GOT3 (cell line): Measurements from ENCODE around the gene IFT25.

ENCODE experiments used
- DNase-seq: peaks from one replicate; lab custom pipeline; 2025; ENCODE audit warnings: mixed read lengths; lab: John Stamatoyannopoulos, UW

The IFT25 gene

DNA sequence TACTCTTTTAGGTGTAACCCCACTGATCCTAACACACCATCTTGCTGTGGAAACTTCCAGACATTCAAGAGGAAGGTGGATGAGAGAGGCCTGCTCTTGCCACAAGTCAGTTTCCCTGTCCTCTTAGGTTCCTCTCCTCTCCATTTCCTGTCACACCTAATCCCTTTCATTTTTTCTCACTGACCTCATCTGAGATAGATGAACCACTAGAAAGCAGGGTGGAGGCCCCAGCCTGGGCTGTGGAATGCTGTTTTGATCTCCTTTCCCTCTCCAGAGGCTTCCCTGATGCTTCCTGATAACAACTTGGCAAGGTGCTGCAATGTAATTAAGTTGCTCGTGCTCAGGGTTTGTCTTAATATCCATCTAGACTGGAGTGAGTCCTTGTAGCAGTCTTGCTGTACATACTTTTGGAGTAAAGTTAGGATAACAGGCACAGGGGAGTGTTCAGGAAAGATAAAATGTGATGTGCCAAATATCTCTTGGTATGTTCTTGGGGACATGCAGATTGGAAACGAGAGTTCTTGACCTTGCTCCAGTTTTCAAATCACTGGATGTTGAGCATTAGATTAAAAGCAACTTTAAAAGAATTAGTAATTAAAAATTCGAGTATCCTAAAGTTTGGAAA lies 11.8 kb upstream of the IFT25 start:
- DNase-seq, result no peak

GRCh38 chr1:53956308-53957168 lies 11.0 kb upstream of the IFT25 start:
- no peak for DNase-seq

DNA sequence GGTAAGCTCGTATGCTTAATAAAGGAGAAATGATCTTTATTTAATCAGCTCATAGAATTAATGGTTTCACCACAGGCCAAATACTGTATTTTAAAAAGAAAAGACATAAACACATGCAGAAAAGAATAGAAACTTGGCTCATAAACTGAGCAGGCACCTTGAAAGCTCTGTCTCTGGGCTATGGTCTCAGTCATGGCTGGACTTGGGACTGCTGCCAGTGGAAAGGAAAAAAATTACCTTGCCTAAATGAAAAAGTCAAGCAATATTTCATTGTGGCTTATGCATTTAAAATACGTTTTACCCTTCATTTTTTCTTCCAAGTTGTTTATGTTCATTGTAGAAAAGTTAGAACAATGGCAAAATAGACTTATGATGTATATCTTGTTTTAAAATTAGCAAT lies 8.6 kb upstream of the IFT25 start:
- no peak for DNase-seq

DNA sequence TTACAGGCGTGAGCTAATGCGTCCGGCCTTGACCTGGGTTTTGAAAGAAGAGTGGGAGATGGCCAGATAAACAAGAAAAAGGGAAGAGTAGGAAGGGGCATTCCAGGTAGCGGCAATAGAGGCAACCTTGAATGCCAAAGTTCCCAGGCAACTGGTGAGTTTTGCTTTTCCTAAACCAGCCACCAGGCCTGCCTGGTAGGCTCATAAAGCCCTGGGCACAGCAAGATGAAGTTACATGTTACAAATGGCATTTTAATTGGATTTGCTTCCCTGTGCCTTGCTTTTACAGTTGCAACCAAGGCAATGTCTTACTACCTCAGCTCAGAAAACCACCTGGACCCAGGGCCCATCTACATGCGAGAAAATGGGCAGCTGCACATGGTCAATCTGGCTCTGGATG lies 6.2 kb upstream of the IFT25 start:
- DNase-seq, result no peak

GRCh38 chr1:53949023-53949990 lies 3.8 kb upstream of the IFT25 start:
- DNase-seq, result no peak

DNA sequence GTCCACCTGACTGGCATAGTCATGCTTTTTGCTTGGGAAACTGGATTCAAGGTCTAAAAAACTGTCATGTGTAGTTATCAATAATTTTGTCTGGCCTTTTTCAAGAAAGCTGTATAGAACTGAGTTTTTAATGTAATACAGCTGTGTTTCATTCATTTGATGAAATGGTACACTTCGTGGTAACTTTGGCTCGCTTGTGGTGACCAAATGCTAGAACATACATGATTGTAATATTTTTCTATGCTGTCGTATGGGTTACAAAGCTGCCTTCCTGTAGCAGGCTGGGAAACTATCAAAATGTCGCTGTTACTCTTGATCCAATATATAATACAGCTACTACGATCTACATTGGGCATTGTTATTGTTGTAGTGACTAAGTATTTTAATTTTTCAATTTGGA lies 2.8 kb upstream of the IFT25 start:
- no peak for DNase-seq

GRCh38 chr1:53947172-53947907 lies 1.8 kb upstream of the IFT25 start:
- no peak for DNase-seq

DNA sequence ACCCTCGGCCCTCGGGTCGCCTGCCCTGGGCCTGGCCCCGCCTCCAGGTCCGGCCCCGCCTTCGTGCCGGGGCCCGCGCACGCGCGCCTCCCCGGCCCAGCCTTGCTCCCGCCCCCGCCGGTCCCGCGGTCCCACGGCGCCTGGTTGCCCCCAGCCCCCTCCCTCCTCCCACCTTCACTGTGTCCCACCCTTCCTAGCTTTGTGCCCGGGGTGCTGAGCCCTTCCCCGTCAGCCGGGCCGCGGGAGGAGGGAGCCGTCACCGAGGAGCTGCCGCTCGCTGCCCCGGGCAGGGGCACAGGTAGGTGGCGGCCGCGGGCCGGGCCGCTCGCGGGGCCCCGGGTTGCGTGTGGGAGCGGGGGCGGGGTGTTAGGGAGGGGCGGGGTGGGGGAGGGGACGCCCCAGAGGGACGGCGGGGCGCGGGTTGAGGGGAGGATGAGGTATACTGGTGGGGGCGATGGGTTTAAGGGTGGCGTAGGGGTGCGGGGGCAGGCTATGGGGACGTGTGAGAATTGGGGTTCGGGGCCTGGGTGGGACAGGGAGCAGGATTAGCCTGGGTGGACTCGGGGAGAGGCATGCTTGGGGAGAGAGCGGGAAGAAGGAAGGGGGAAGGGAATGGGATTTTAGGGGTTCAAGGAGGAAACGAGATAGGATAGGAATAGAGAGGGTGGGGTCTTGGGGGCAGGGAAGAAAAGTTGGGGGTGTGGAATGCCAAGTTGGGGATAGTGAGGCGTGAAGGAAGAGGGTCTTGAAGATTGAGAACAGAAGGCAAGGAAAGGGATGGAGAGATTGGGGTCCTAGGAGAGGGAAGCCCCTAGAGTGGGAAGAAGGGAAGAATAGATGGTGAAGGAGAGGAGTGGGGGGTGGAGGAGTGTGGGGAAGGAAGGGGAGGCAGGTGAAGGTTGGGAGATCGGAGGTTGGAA lies 1.0 kb upstream of the IFT25 start, which contains the start of gene LRRC42:
Gene LRRC42, plus strand, starts transcription at position 99 of the 920 bp plus-strand sequence. CDS start 5,650 bp downstream, outside the sequence.
- DNase-seq, result no peak

DNA sequence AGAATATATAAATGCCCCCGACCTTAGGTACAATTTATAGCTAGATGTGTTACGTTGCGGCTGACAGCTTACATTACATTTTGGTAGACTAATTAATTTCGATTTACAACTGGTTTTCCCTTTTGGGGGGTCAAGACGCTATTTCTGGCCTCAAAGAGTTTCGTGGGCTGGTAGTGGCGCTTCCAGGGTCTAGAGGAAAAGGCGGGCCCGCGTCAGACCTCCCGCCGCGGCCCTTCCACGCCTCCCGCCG lies 391 bp downstream of the IFT25 start:
- DNase-seq, result no peak

DNA sequence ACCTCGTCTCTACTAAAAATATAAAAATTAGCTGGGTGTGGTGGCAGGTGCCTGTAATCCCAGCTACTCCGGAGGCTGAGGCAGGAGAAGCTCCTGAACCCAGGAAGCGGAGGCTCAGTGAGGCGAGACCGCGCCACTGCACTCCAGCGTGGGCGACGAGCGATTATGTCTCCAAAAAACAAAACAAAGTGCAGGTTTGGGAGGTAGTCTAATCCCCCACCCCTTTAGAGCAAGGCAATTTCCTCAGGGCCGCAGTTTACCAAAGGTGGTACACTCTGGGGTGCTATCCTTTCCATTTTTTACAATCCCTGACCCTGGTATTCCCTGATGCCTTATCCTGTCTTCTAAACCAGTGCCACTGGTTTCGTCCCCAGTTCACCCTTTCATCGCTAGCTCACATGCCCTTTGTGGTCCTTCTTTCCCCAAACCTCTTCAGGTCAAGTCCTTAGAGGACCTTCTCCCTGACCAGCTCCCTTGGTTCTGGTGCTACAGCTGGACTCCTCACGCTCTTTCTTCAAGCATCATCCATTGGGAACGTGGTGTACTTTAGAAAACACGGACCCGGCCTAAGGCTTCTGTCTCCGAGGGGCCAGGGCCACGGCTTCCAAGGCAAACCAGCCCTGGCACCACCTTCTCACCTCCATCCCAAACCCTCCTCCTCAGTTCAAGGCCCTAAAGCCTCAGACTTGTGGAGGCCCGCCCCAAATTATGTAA lies 873 bp downstream of the IFT25 start:
- DNase-seq, result no peak

GRCh38 chr1:53943490-53944043 lies 1.9 kb downstream of the IFT25 start:
- DNase-seq, result no peak

- no peak for DNase-seq
These were observed 2.4 kb downstream of the IFT25 start for GRCh38 chr1:53943090-53943489.

DNA sequence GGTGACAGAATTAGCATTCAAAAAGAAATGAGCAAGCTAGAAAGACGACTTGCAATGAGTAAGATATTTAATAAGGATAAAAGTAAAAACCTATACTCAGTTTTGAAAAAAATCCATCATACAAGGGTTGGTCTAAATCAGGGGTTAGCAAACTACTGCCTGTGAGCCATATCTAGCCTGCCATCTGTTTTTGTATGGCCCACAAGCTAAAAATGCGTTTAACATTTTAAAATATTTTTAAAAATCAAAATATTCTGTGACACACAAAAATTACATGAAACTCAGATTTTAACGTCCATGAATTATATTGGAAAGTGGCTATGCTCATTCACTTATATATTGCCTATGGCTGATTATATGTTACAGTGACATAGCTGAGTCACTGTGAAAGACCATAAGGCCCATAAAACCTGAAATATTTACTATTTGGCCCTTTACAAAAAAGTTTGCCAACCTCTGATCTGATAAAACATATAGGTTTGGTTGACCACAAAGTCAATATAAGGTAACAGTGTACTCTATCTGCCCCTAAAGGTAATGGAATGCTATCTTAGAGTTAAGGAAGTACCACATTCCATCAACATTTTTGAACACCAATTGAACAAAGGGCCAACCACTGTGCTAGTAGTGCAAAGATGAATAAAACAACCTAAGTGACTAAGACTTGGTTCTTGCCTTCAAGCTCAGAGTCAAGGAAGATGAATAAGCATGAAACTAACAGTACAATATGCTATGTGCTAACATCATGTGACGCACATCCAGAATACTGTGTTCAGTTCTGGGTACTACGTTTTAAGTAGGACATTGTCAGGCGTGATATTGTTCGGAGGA lies 3.2 kb downstream of the IFT25 start:
- no peak for DNase-seq

- no peak for DNase-seq
These were observed 7.2 kb downstream of the IFT25 start for GRCh38 chr1:53938136-53938830.

DNA sequence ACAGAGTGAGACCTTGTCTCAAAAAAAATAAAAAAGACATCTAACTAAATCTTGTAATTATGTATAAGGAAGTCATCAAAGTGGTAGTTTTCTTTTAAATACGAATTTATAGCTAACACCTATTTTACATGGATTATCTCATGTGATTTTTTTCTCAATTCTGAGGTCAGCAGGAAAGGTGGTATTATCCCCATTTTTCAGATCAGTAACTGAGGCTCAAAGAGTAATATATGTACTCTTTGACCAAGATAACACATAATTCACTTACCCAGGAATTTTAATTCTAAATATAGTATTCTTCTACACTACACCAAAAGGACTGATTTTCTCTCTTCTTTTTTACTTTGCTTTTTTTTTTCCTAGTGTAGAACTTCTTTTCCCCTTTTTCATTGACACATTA lies 9.1 kb downstream of the IFT25 start:
- DNase-seq, result no peak

- no peak for DNase-seq
These were observed 11.2 kb downstream of the IFT25 start for GRCh38 chr1:53934170-53934765.

DNA sequence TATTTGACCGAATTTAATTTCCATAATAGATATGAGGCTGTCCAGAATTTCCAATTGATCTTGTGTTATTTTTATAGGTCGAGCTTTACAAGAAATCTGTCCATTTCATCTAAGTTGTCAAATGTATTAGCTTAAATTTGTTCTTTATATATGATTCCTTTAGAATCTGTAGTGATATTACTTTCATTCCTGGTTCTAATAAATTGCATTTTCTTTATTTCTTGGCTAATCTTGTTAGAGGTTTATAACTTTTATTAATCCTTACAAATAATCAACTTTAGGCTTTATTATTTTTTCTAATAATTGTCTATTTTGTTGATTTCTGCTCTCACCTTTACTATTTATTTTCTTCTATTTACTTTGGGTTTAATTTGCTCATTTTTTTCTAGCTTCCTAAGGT lies 14.0 kb downstream of the IFT25 start:
- no peak for DNase-seq

DNA sequence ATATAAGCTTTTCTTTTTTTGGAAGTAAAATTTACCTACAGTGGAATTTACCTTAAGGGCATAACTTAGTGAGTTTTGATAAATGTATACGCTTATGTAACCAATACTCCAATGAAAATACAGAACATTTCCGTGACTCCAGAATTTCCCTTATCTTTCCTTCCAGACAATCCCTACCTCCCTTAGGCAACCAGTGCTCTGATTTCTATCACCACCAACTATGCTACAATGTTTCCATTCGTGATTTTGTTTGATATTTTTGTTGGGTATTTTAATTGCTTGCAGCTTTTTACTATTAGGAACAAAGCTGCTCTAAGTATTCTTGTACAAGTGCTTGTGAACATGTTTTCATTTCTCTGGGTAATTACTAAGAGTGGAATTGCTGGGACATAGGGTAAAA lies 14.6 kb downstream of the IFT25 start:
- no peak for DNase-seq
